CD14-positive monocyte (primary cell): ENCODE measurements around the gene GRIK3. TPM values are rescaled to one million over a fixed set of nuclear protein-coding genes. Genes with fewer than 3 reads are reported as not detected.

Source experiments
- DNase-seq, 3 donors: peaks; one replicate each; pipeline ENCODE4 v3.0.0-alpha.2; 2011 to 2022
- H2AFZ ChIP-seq: 2 replicates; pipeline ENCODE4 v1.6.0; 2012; ENCODE audit warnings: mild to moderate bottlenecking, low read depth, low read length, inconsistent platforms; ENCODE audit not compliant: insufficient read depth, poor library complexity, severe bottlenecking
- H3K27ac ChIP-seq, 2 donors: 1 replicate in 1 of 2; 2 replicates in 1 of 2; pipeline ENCODE4 v1.5.1; 2012 to 2013; ENCODE audit warnings: low read length in 2 of 2, control low read depth in 1 of 2, inconsistent platforms in 1 of 2, low read depth in 1 of 2, mild to moderate bottlenecking in 1 of 2
- H3K27me3 ChIP-seq, 2 donors: one replicate each; pipeline versions ENCODE4 v1.6.0 to v1.6.1; 2011 to 2013; ENCODE audit warnings: low read length in 2 of 2; ENCODE audit not compliant: control insufficient read depth in 2 of 2, insufficient read depth in 2 of 2
- H3K36me3 ChIP-seq, 2 donors: replicated peaks in 1 of 2; 1 replicate in 1 of 2; 2 replicates in 1 of 2; pipeline versions ENCODE4 v1.5.1 to v1.6.1; 2012 to 2013; ENCODE audit warnings: low read length in 2 of 2, control low read depth in 1 of 2, inconsistent platforms in 1 of 2, mild to moderate bottlenecking in 1 of 2; ENCODE audit not compliant: insufficient read depth in 2 of 2, control insufficient read depth in 1 of 2
- H3K4me1 ChIP-seq, 2 donors: 1 replicate in 1 of 2; 2 replicates in 1 of 2; pipeline versions ENCODE4 v1.5.1 to v1.6.1; 2012 to 2013; ENCODE audit warnings: low read length in 2 of 2, control low read depth in 1 of 2, inconsistent platforms in 1 of 2, mild to moderate bottlenecking in 1 of 2, moderate library complexity in 1 of 2; ENCODE audit not compliant: insufficient read depth in 2 of 2, control insufficient read depth in 1 of 2
- H3K4me2 ChIP-seq: replicated peaks from 2 replicates; pipeline ENCODE3; 2012; ENCODE audit warnings: low read length, moderate library complexity, mild to moderate bottlenecking; ENCODE audit not compliant: poor library complexity, severe bottlenecking; ENCODE audit errors: extremely low read depth
- H3K4me3 ChIP-seq, 3 experiments: fragments of 200-600 bp in 1 of 3; sonication (generic) in 1 of 3; replicated peaks in 1 of 3; 1 replicate in 2 of 3; 2 replicates in 1 of 3; pipeline ENCODE4 v1.5.1; 2011 to 2013; ENCODE audit warnings: low read length in 3 of 3, mild to moderate bottlenecking in 3 of 3, control low read depth in 2 of 3, low read depth in 2 of 3, inconsistent platforms in 1 of 3, moderate library complexity in 1 of 3
- H3K79me2 ChIP-seq: 2 replicates; pipeline ENCODE4 v1.6.0; 2012; ENCODE audit warnings: mild to moderate bottlenecking, control low read depth, inconsistent platforms, low read length, moderate library complexity; ENCODE audit not compliant: insufficient read depth
- H3K9ac ChIP-seq: 2 replicates; pipeline ENCODE4 v1.6.0; 2017; ENCODE audit warnings: low read length, mild to moderate bottlenecking; ENCODE audit not compliant: insufficient read depth, poor library complexity, severe bottlenecking
- H3K9me3 ChIP-seq, 2 donors: replicated peaks in 1 of 2; 1 replicate in 1 of 2; 2 replicates in 1 of 2; pipeline versions ENCODE4 v1.5.1 to v1.6.1; 2012 to 2013; ENCODE audit warnings: low read length in 2 of 2, control low read depth in 1 of 2; ENCODE audit not compliant: control insufficient read depth in 1 of 2, insufficient read depth in 1 of 2
- H4K20me1 ChIP-seq: 2 replicates; pipeline ENCODE4 v1.6.0; 2012; ENCODE audit warnings: mild to moderate bottlenecking, low read length, control low read depth, moderate library complexity; ENCODE audit not compliant: insufficient read depth
- H3K27ac Mint-ChIP-seq, 7 donors: one replicate each; pipeline ENCODE4 v1.8.0; 2020; ENCODE audit warnings: mild to moderate bottlenecking in 7 of 7, mixed read lengths in 7 of 7, moderate library complexity in 6 of 7, inconsistent platforms in 2 of 7
- H3K27me3 Mint-ChIP-seq, 3 donors: one replicate each; pipeline ENCODE4 v1.8.0; 2021 to 2022; ENCODE audit warnings: low read depth in 3 of 3, mild to moderate bottlenecking in 3 of 3, mixed read lengths in 3 of 3, moderate library complexity in 3 of 3, inconsistent platforms in 1 of 3
- H3K36me3 Mint-ChIP-seq, 2 donors: one replicate each; pipeline ENCODE4 v1.8.0; 2020; ENCODE audit warnings: mixed read lengths in 2 of 2, inconsistent platforms in 1 of 2, mild to moderate bottlenecking in 1 of 2
- H3K4me1 Mint-ChIP-seq: one replicate; pipeline ENCODE4 v1.8.0; 2020; ENCODE audit warnings: mild to moderate bottlenecking, mixed read lengths
- H3K4me3 Mint-ChIP-seq, 2 donors: one replicate each; pipeline ENCODE4 v1.8.0; 2020; ENCODE audit warnings: mild to moderate bottlenecking in 2 of 2, mixed read lengths in 2 of 2, moderate library complexity in 1 of 2
- H3K9me3 Mint-ChIP-seq, 7 donors: one replicate each; pipeline ENCODE4 v1.8.0; 2020 to 2022; ENCODE audit warnings: mixed read lengths in 7 of 7, mild to moderate bottlenecking in 6 of 7, moderate library complexity in 6 of 7, inconsistent platforms in 2 of 7
- CTCF ChIP-seq: fragments of 200-600 bp; IDR thresholded peaks from one replicate; pipeline ENCODE4 v1.8.0; 2022; ENCODE audit warnings: antibody characterized with exemption, mild to moderate bottlenecking
- WGBS: methylation state at CpG from one replicate; pipeline ENCODE4 v1.1.5; 2013; ENCODE audit warnings: missing lambda C conversion rate; ENCODE audit not compliant: insufficient coverage; 5-methylcytosine and 5-hydroxymethylcytosine counted together
- intact Hi-C, 2 donors: fragments of 100-400 bp; cut with micrococcal nuclease; formaldehyde crosslinking; loops; one replicate each; pipeline versions ENCODE4 v1.15.0 to v1.15.1; 2023
- polyA plus RNA-seq, 3 donors: library from polyadenylated mRNA; depleted of rRNA in 1 of 3; unstranded in 2 of 3; stranded (reverse) in 1 of 3; fragments of 300-500 nt in 2 of 3; fragments of >200 nt in 1 of 3; fragmentation: Illumina TruSeq in 2 of 3; gene quantifications; 1 replicate in 2 of 3; 2 replicates in 1 of 3; pipeline ENCODE4 v1.2.3, GENCODE V29; 2012 to 2021

Gene GRIK3
- polyA plus RNA-seq, 3 donors, result not detected

GRCh38 chr1:37040261-37040660 lies 5.9 kb upstream of the GRIK3 start:
- no peak overlapping the region for H3K9ac ChIP-seq
- no peaks in the 10 kb centered on the region for H3K4me1 ChIP-seq
- H3K9me3 ChIP-seq, result peaks cover 0 to 14% of the 10 kb centered on the region in 2 donors
- Mint-ChIP-seq H3K9me3 (peaks cover 0 to 5% (median 0%) of the 10 kb centered on the region in 7 donors), H3K4me3 (no peak overlapping the region), H3K27me3 (peaks cover 53 to 64% (median 57%) of the 10 kb centered on the region in 3 donors), H3K4me1 (peaks cover 8% of the 10 kb centered on the region), H3K27ac (no peak overlapping the region), H3K36me3 (no peaks in the 10 kb centered on the region)
- no peaks in the 10 kb centered on the region for H3K36me3 ChIP-seq
- H3K4me2 ChIP-seq, result no peak overlapping the region
- DNase-seq, result no peak
- intact Hi-C loops, result no loop called here
- H3K27me3 ChIP-seq, result peaks cover 23 to 50% of the 10 kb centered on the region in 2 donors
- H3K79me2 ChIP-seq, result no peaks in the 10 kb centered on the region
- no peak overlapping the region for H3K4me3 ChIP-seq
- no peaks in the 10 kb centered on the region for H4K20me1 ChIP-seq
- H3K27ac ChIP-seq, result no peak overlapping the region
- TF ChIP-seq CTCF, result no peak
- WGBS, result 40% methylated on average over 1 of the region's 3 CpGs
- no peak overlapping the region for H2AFZ ChIP-seq

GRCh38 chr1:37038227-37039093 lies 4.1 kb upstream of the GRIK3 start:
- Histone ChIP-seq H3K9ac (no peak overlapping the region), H2AFZ (no peak overlapping the region), H3K4me3 (no peak overlapping the region), H3K4me2 (no peak overlapping the region), H3K27ac (no peak overlapping the region), H3K9me3 (peaks cover 0 to 15% of the 10 kb centered on the region in 2 donors), H3K27me3 (peaks cover 27 to 63% of the 10 kb centered on the region in 2 donors), H3K36me3 (no peaks in the 10 kb centered on the region), H4K20me1 (no peaks in the 10 kb centered on the region), H3K79me2 (no peaks in the 10 kb centered on the region), H3K4me1 (no peaks in the 10 kb centered on the region)
- H3K4me1 Mint-ChIP-seq, result peaks cover 8% of the 10 kb centered on the region
- no peaks in the 10 kb centered on the region for H3K36me3 Mint-ChIP-seq
- H3K27me3 Mint-ChIP-seq, result peaks cover 66 to 71% (median 69%) of the 10 kb centered on the region in 3 donors
- no peak for TF ChIP-seq CTCF
- intact Hi-C loops, result no loop called here
- no peak overlapping the region for H3K27ac Mint-ChIP-seq
- H3K4me3 Mint-ChIP-seq, result peak overlapping the region in 1 of 2 donors; percentile 33
- 14% methylated on average over 11 of the region's 16 CpGs for WGBS
- DNase-seq, result no peak
- peaks cover 0 to 6% (median 0%) of the 10 kb centered on the region in 7 donors for H3K9me3 Mint-ChIP-seq
